ENCODE results near the gene TTC32.

- no peak for TF ChIP-seq SMC3 (IDR thresholded peaks at IDR 0.05; ENCODE audit: low read depth, low read length)
- TF ChIP-seq, protein P1, sequence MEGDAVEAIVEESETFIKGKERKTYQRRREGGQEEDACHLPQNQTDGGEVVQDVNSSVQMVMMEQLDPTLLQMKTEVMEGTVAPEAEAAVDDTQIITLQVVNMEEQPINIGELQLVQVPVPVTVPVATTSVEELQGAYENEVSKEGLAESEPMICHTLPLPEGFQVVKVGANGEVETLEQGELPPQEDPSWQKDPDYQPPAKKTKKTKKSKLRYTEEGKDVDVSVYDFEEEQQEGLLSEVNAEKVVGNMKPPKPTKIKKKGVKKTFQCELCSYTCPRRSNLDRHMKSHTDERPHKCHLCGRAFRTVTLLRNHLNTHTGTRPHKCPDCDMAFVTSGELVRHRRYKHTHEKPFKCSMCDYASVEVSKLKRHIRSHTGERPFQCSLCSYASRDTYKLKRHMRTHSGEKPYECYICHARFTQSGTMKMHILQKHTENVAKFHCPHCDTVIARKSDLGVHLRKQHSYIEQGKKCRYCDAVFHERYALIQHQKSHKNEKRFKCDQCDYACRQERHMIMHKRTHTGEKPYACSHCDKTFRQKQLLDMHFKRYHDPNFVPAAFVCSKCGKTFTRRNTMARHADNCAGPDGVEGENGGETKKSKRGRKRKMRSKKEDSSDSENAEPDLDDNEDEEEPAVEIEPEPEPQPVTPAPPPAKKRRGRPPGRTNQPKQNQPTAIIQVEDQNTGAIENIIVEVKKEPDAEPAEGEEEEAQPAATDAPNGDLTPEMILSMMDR (conservative IDR thresholded peaks at IDR 0.05; ENCODE audit: low read depth, low read length) = no peak
- TF ChIP-seq RAD21 (IDR thresholded peaks at IDR 0.05; ENCODE audit: low read length) = no peak
- TF ChIP-seq MAZ (IDR thresholded peaks at IDR 0.05; ENCODE audit: borderline replicate concordance, low read depth, low read length) = no peak
- TF ChIP-seq RFX5 (IDR thresholded peaks at IDR 0.05; ENCODE audit: low read depth, low read length) = no peak
- no peak for TF ChIP-seq CHD1 (IDR thresholded peaks at IDR 0.05; ENCODE audit: low read depth, low read length)
- no peak for TF ChIP-seq POLR2A (IDR thresholded peaks at IDR 0.05; ENCODE audit: low read depth, low read length)
Observed at GRCh38 chr2:19885791-19886190, 16.0 kb downstream of the TTC32 start.

Data from IMR-90 (cell line).